Measurements from ENCODE around the gene OPN1LW.

The OPN1LW gene

GRCh38 chrX:154138857-154139256 lies 5.2 kb upstream of the OPN1LW start:
- Histone ChIP-seq H2AFZ (ENCODE audit: low read length) (no peak overlapping the region), H3K9me3 (replicated peaks; ENCODE audit: insufficient read depth, low read length) (no peaks in the 10 kb centered on the region), H3K36me3 (replicated peaks; ENCODE audit: insufficient read depth, low read length) (no peaks in the 10 kb centered on the region), H3K79me2 (ENCODE audit: low read length) (no peaks in the 10 kb centered on the region), H3K4me1 (ENCODE audit: low read length) (no peaks in the 10 kb centered on the region), H3K4me2 (ENCODE audit: low read depth, low read length) (no peak overlapping the region), H3K4me3 (ENCODE audit: low read length) (no peak overlapping the region), H3K27me3 (replicated peaks; ENCODE audit: insufficient read depth, low read length) (0 out of 2 replicates have a peak, but pooled peaks cover 6% of the 10 kb centered on the region), H3K9me2 (replicated peaks; ENCODE audit: insufficient read depth, low read length) (no peaks in the 10 kb centered on the region), H3F3A (ENCODE audit: insufficient read depth, low read length) (no peaks in the 10 kb centered on the region), H3K27ac (ENCODE audit: low read length) (no peak overlapping the region), H4K20me1 (ENCODE audit: insufficient read depth, low read length) (no peaks in the 10 kb centered on the region), H3K9ac (ENCODE audit: low read length) (no peak overlapping the region)
- no peak for TF ChIP-seq EZH2 (optimal IDR thresholded peaks at IDR 0.05; ENCODE audit: low read depth, low read length)
- no peak for TF ChIP-seq EZH2phosphoT487 (IDR thresholded peaks at IDR 0.05; ENCODE audit: low read length)
- TF ChIP-seq CTCF (IDR thresholded peaks at IDR 0.05; ENCODE audit: low read length) = no peak
- DNase-seq = no peak

GRCh38 chrX:154140206-154140605 lies 3.8 kb upstream of the OPN1LW start:
- Histone ChIP-seq H3K27ac (ENCODE audit: low read length) (no peak overlapping the region), H4K20me1 (ENCODE audit: insufficient read depth, low read length) (no peaks in the 10 kb centered on the region), H3K36me3 (replicated peaks; ENCODE audit: insufficient read depth, low read length) (no peaks in the 10 kb centered on the region), H3K4me3 (ENCODE audit: low read length) (no peak overlapping the region), H3K9me3 (replicated peaks; ENCODE audit: insufficient read depth, low read length) (no peaks in the 10 kb centered on the region), H2AFZ (ENCODE audit: low read length) (no peak overlapping the region), H3K79me2 (ENCODE audit: low read length) (no peaks in the 10 kb centered on the region), H3F3A (ENCODE audit: insufficient read depth, low read length) (no peaks in the 10 kb centered on the region), H3K4me1 (ENCODE audit: low read length) (no peaks in the 10 kb centered on the region), H3K9ac (ENCODE audit: low read length) (no peak overlapping the region), H3K27me3 (replicated peaks; ENCODE audit: insufficient read depth, low read length) (0 out of 2 replicates have a peak, but pooled peaks cover 6% of the 10 kb centered on the region), H3K9me2 (replicated peaks; ENCODE audit: insufficient read depth, low read length) (no peaks in the 10 kb centered on the region), H3K4me2 (ENCODE audit: low read depth, low read length) (no peak overlapping the region)
- TF ChIP-seq CTCF (IDR thresholded peaks at IDR 0.05; ENCODE audit: low read length) = no peak
- no peak for TF ChIP-seq EZH2phosphoT487 (IDR thresholded peaks at IDR 0.05; ENCODE audit: low read length)
- TF ChIP-seq EZH2 (optimal IDR thresholded peaks at IDR 0.05; ENCODE audit: low read depth, low read length) = no peak
- no peak for DNase-seq

GRCh38 chrX:154140742-154141141 lies 3.3 kb upstream of the OPN1LW start:
- no peaks in the 10 kb centered on the region for H4K20me1 ChIP-seq (ENCODE audit: insufficient read depth, low read length)
- H3K27ac ChIP-seq (ENCODE audit: low read length) = no peak overlapping the region
- no peaks in the 10 kb centered on the region for H3F3A ChIP-seq (ENCODE audit: insufficient read depth, low read length)
- no peaks in the 10 kb centered on the region for H3K9me3 ChIP-seq (replicated peaks; ENCODE audit: insufficient read depth, low read length)
- H3K36me3 ChIP-seq (replicated peaks; ENCODE audit: insufficient read depth, low read length) = no peaks in the 10 kb centered on the region
- no peaks in the 10 kb centered on the region for H3K4me1 ChIP-seq (ENCODE audit: low read length)
- TF ChIP-seq EZH2 (optimal IDR thresholded peaks at IDR 0.05; ENCODE audit: low read depth, low read length) (no peak), CTCF (IDR thresholded peaks at IDR 0.05; ENCODE audit: low read length) (no peak), EZH2phosphoT487 (IDR thresholded peaks at IDR 0.05; ENCODE audit: low read length) (no peak)
- 0 out of 2 replicates have a peak, but pooled peaks cover 6% of the 10 kb centered on the region for H3K27me3 ChIP-seq (replicated peaks; ENCODE audit: insufficient read depth, low read length)
- H3K4me3 ChIP-seq (ENCODE audit: low read length) = no peak overlapping the region
- no peak overlapping the region for H3K4me2 ChIP-seq (ENCODE audit: low read depth, low read length)
- no peak for DNase-seq
- H3K9me2 ChIP-seq (replicated peaks; ENCODE audit: insufficient read depth, low read length) = no peaks in the 10 kb centered on the region
- H2AFZ ChIP-seq (ENCODE audit: low read length) = no peak overlapping the region
- no peak overlapping the region for H3K9ac ChIP-seq (ENCODE audit: low read length)
- no peaks in the 10 kb centered on the region for H3K79me2 ChIP-seq (ENCODE audit: low read length)
